ENCODE measurements around the gene PASK.

The PASK gene

GRCh38 chr2:241062389-241063092 is 86.7 kb downstream of the PASK start:
- no peaks in the 10 kb centered on the region for H3K36me3 ChIP-seq (ENCODE audit: insufficient read depth, low read length)
- H3K9me3 ChIP-seq (ENCODE audit: low read depth, low read length) = no peaks in the 10 kb centered on the region
- TF ChIP-seq FOXP2 (optimal IDR thresholded peaks at IDR 0.05; ENCODE audit: control extremely low read depth, extremely low read length, insufficient read depth) (no peak), POLR2AphosphoS5 (IDR thresholded peaks at IDR 0.05; ENCODE audit: borderline replicate concordance, low read depth, low read length) (no peak), EZH2 (IDR thresholded peaks at IDR 0.05) (no peak)
- no peak for DNase-seq (ENCODE audit: low read depth, low spot score)
- no peak overlapping the region for H3K27ac ChIP-seq
- no peak overlapping the region for H3K9ac ChIP-seq (ENCODE audit: insufficient read length)
- H3K4me3 ChIP-seq = no peak overlapping the region

- no peak overlapping the region for H3K9ac ChIP-seq (ENCODE audit: insufficient read length)
- no peak overlapping the region for H3K27ac ChIP-seq
- no peak for DNase-seq (ENCODE audit: low read depth, low spot score)
- no peaks in the 10 kb centered on the region for H3K36me3 ChIP-seq (ENCODE audit: insufficient read depth, low read length)
- no peak for TF ChIP-seq FOXP2 (optimal IDR thresholded peaks at IDR 0.05; ENCODE audit: control extremely low read depth, extremely low read length, insufficient read depth)
- no peak for TF ChIP-seq EZH2 (IDR thresholded peaks at IDR 0.05)
- TF ChIP-seq POLR2AphosphoS5 (IDR thresholded peaks at IDR 0.05; ENCODE audit: borderline replicate concordance, low read depth, low read length) = no peak
- no peak overlapping the region for H3K4me3 ChIP-seq
- H3K9me3 ChIP-seq (ENCODE audit: low read depth, low read length) = no peaks in the 10 kb centered on the region
These were observed 88.0 kb downstream of the PASK start for GRCh38 chr2:241061275-241061674.
